Measurements from ENCODE around the gene AQP12A. TPM values are rescaled to one million over a fixed set of nuclear protein-coding genes. Genes with fewer than 3 reads are reported as not detected.

Gene AQP12A
- total and polyA plus RNA-seq, 9 of the 15 experiments (the other 6 are each of a cell fraction or from before 2014, with no cell fraction given) = not detected

DNA sequence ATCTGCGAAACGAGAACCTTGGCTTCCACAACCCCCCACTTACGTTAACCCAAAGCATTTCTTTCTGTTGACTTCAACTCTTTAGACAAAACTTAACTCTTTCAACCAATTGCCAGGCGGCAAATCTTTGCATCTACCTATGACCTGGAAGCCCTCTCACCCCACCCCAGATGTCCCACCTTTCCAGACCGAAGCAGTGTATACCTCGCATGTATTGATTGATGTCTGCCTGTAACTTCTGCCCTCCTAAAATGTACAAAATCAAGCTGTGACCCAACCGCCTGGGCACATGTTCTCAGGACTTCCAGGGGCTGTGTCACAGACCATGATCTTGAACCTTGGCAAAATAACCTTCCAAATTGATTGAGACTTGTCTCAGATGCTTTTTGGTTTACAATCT, 21.3 kb upstream of the AQP12A start:
- intact Hi-C loops (cut with micrococcal nuclease) (no loop called here), in situ Hi-C loops (cut with MboI) (no loop called here)
- no peak for TF ChIP-seq ZBTB7A (IDR thresholded peaks at IDR 0.05; ENCODE audit: borderline replicate concordance, control insufficient read depth, low read depth, low read length)
- TF ChIP-seq, protein P1, sequence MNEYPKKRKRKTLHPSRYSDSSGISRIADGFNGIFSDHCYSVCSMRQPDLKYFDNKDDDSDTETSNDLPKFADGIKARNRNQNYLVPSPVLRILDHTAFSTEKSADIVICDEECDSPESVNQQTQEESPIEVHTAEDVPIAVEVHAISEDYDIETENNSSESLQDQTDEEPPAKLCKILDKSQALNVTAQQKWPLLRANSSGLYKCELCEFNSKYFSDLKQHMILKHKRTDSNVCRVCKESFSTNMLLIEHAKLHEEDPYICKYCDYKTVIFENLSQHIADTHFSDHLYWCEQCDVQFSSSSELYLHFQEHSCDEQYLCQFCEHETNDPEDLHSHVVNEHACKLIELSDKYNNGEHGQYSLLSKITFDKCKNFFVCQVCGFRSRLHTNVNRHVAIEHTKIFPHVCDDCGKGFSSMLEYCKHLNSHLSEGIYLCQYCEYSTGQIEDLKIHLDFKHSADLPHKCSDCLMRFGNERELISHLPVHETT (CRISPR knock-in tag; conservative IDR thresholded peaks at IDR 0.05 in 1 of 2, IDR thresholded peaks at IDR 0.05 in 1 of 2) = no peak
- TF ChIP-seq, protein P2, sequence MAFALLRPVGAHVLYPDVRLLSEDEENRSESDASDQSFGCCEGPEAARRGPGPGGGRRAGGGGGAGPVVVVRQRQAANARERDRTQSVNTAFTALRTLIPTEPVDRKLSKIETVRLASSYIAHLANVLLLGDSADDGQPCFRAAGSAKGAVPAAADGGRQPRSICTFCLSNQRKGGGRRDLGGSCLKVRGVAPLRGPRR (CRISPR knock-in tag; IDR thresholded peaks at IDR 0.05) = no peak
- TF ChIP-seq, protein P3, sequence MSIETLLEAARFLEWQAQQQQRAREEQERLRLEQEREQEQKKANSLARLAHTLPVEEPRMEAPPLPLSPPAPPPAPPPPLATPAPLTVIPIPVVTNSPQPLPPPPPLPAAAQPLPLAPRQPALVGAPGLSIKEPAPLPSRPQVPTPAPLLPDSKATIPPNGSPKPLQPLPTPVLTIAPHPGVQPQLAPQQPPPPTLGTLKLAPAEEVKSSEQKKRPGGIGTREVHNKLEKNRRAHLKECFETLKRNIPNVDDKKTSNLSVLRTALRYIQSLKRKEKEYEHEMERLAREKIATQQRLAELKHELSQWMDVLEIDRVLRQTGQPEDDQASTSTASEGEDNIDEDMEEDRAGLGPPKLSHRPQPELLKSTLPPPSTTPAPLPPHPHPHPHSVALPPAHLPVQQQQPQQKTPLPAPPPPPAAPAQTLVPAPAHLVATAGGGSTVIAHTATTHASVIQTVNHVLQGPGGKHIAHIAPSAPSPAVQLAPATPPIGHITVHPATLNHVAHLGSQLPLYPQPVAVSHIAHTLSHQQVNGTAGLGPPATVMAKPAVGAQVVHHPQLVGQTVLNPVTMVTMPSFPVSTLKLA (conservative IDR thresholded peaks at IDR 0.05) = no peak
- no peak for TF ChIP-seq SAP30 (IDR thresholded peaks at IDR 0.05; ENCODE audit: borderline replicate concordance, insufficient read depth, low read depth, low read length, poor library complexity, severe bottlenecking)
- TF ChIP-seq, protein P4, sequence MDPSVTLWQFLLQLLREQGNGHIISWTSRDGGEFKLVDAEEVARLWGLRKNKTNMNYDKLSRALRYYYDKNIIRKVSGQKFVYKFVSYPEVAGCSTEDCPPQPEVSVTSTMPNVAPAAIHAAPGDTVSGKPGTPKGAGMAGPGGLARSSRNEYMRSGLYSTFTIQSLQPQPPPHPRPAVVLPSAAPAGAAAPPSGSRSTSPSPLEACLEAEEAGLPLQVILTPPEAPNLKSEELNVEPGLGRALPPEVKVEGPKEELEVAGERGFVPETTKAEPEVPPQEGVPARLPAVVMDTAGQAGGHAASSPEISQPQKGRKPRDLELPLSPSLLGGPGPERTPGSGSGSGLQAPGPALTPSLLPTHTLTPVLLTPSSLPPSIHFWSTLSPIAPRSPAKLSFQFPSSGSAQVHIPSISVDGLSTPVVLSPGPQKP (CRISPR knock-in tag; IDR thresholded peaks at IDR 0.05) = no peak
- TF ChIP-seq SRSF3 (IDR thresholded peaks at IDR 0.05; ENCODE audit: insufficient read depth, low read length) = no peak
- no peak for TF ChIP-seq ZNF224 (CRISPR knock-in tag; IDR thresholded peaks at IDR 0.05)
- TF ChIP-seq THRAP3 (IDR thresholded peaks at IDR 0.05; ENCODE audit: borderline replicate concordance) = no peak
- TF ChIP-seq, protein P5, sequence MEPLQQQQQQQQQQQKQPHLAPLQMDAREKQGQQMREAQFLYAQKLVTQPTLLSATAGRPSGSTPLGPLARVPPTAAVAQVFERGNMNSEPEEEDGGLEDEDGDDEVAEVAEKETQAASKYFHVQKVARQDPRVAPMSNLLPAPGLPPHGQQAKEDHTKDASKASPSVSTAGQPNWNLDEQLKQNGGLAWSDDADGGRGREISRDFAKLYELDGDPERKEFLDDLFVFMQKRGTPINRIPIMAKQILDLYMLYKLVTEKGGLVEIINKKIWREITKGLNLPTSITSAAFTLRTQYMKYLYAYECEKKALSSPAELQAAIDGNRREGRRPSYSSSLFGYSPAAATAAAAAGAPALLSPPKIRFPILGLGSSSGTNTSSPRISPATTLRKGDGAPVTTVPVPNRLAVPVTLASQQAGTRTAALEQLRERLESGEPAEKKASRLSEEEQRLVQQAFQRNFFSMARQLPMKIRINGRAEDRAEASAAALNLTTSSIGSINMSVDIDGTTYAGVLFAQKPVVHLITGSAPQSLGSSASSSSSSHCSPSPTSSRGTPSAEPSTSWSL (CRISPR knock-in tag; IDR thresholded peaks at IDR 0.05; ENCODE audit: borderline replicate concordance) = no peak
- 1% methylated on average over 7 of the region's 7 CpGs for WGBS (ENCODE audit: insufficient coverage, low coverage, missing lambda C conversion rate)
- Histone ChIP-seq H3K4me3 (no peak overlapping the region), H3K9me3 (replicated peaks; ENCODE audit: control insufficient read depth, insufficient read depth, low read depth, low read length) (no peaks in the 10 kb centered on the region), H3K9me1 (ENCODE audit: control insufficient read depth, insufficient read depth, low read length) (no peaks in the 10 kb centered on the region), H3K4me2 (ENCODE audit: insufficient read depth, low read length) (no peak overlapping the region), H3K9ac (ENCODE audit: insufficient read depth in 1 of 2, low read depth in 2 of 2, low read length in 2 of 2) (no peak overlapping the region), H2AFZ (ENCODE audit: low read depth, low read length) (no peak overlapping the region), H3K27me3 (ENCODE audit: control insufficient read depth in 2 of 2, insufficient read depth in 2 of 2, low read length in 2 of 2) (peaks cover 0 to 14% of the 10 kb centered on the region in 2 experiments; a peak in 4 of 5 replicates), H3K36me3 (ENCODE audit: control insufficient read depth, insufficient read depth, low read length) (no peaks in the 10 kb centered on the region), H3K79me2 (ENCODE audit: control insufficient read depth, insufficient read depth, low read length) (no peaks in the 10 kb centered on the region), H3K4me1 (replicated peaks in 1 of 2; ENCODE audit: control insufficient read depth in 2 of 2, insufficient read depth in 2 of 2, low read length in 2 of 2) (no peaks in the 10 kb centered on the region; a peak in 1 of 5 replicates), H4K20me1 (replicated peaks; ENCODE audit: control insufficient read depth, insufficient read depth, low read length) (no peaks in the 10 kb centered on the region), H3K27ac (ENCODE audit: extremely low read depth, low read depth, low read length) (no peak overlapping the region)
- DNase-seq (ENCODE audit: extremely low read depth in 1 of 4, low spot score in 3 of 4) (no peak), FAIRE-seq (no peak), ATAC-seq (no peak)
- CTCF ChIA-PET (ENCODE audit: low intra/inter-chr PET ratio) = no interaction called here
- BruUV-seq (replicated peaks) = no TSS peak
- POLR2A ChIA-PET = interaction anchor here (0.7 kb wide), 1 partner anchor 30 kb away, joined by 3 read pairs; no protein-coding TSS in a partner anchor
